GM12891 (cell line): ENCODE data around the gene ASIC2.

Experiments
- POLR2A ChIP-seq: IDR thresholded peaks from 2 replicates; pipeline ENCODE4 v1.6.1; 2011; ENCODE audit warnings: low read depth, low read length, control low read depth
- POLR2AphosphoS5 ChIP-seq: IDR thresholded peaks from 2 replicates; pipeline ENCODE4 v1.6.1; 2011; ENCODE audit warnings: low read depth, low read length, control low read depth
- POU2F2 ChIP-seq: IDR thresholded peaks from 2 replicates; pipeline ENCODE4 v1.6.1; 2011; ENCODE audit warnings: low read depth, mild to moderate bottlenecking, control low read depth, low read length, moderate library complexity
- SPI1 ChIP-seq: IDR thresholded peaks from 2 replicates; pipeline ENCODE4 v1.6.1; 2011; ENCODE audit warnings: low read depth, low read length, control low read depth
- TAF1 ChIP-seq: IDR thresholded peaks from 2 replicates; pipeline ENCODE4 v1.6.1; 2011; ENCODE audit warnings: low read depth, low read length, control low read depth

DNA sequence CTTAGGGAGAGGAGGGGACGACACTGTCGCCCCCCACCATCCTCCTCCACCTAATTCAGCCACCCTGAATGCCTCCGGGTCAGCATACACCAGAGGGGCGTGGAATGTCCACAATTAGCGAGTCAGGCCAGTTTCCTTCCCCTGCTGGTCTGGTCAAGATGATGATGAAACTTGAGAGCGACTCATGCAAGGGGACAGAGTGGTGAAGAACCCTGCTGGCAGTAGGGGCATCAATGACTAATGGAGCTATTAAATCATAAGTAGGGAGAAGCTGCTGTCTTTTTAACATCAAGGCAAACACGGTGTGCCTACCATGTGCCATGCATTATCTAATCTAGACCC lies 294.2 kb downstream of the ASIC2 start:
- TF ChIP-seq TAF1, result no peak
- no peak for TF ChIP-seq POLR2A
- no peak for TF ChIP-seq POLR2AphosphoS5
- no peak for TF ChIP-seq POU2F2
- no peak for TF ChIP-seq SPI1
